GM23338 (cell line): ENCODE measurements around the gene ABHD17A. TPM values are rescaled to one million over a fixed set of nuclear protein-coding genes. Genes with fewer than 3 reads are reported as not detected.

Experiments
- ATAC-seq: fragments of 200-7000 bp; cut with Tn5 transposase; 3 replicates; pipeline ENCODE4 v1.9.1; 2020
- DNase-seq: peaks from one replicate; pipeline ENCODE4 v3.0.0-alpha.2; 2015; ENCODE audit warnings: low spot score
- H2AFZ ChIP-seq: fragments of 200-600 bp; sonication (generic); 2 replicates; pipeline ENCODE4 v1.8.0; 2016; ENCODE audit warnings: antibody characterized with exemption, mild to moderate bottlenecking, moderate library complexity
- H3F3A ChIP-seq: fragments of 200-600 bp; sonication (generic); replicated peaks from 2 replicates; pipeline ENCODE4 v1.8.0; 2017; ENCODE audit warnings: antibody characterized with exemption, mixed run types, low read depth
- H3K27ac ChIP-seq: fragments of 200-600 bp; sonication (generic); 2 replicates; pipeline ENCODE4 v1.6.1; 2016; ENCODE audit warnings: low read depth
- H3K27me3 ChIP-seq: fragments of 200-600 bp; sonication (generic); 2 replicates; pipeline ENCODE4 v1.8.0; 2016; ENCODE audit warnings: mild to moderate bottlenecking, mixed run types, moderate library complexity; ENCODE audit not compliant: insufficient read depth
- H3K36me3 ChIP-seq: fragments of 200-600 bp; sonication (generic); 2 replicates; pipeline ENCODE4 v1.8.0; 2016; ENCODE audit warnings: mild to moderate bottlenecking; ENCODE audit not compliant: insufficient read depth
- H3K4me1 ChIP-seq: fragments of 200-600 bp; sonication (generic); 2 replicates; pipeline ENCODE4 v1.8.0; 2016; ENCODE audit warnings: mild to moderate bottlenecking, moderate library complexity; ENCODE audit not compliant: insufficient read depth
- H3K4me2 ChIP-seq: fragments of 200-600 bp; sonication (generic); 2 replicates; pipeline ENCODE4 v1.7.1; 2017; ENCODE audit warnings: mixed run types
- H3K4me3 ChIP-seq: fragments of 200-600 bp; sonication (generic); 2 replicates; pipeline ENCODE4 v1.6.1; 2016; ENCODE audit warnings: mixed run types
- H3K79me2 ChIP-seq: fragments of 200-600 bp; sonication (generic); replicated peaks from 2 replicates; pipeline ENCODE4 v1.8.0; 2017; ENCODE audit warnings: mild to moderate bottlenecking; ENCODE audit not compliant: insufficient read depth
- H3K9me2 ChIP-seq: fragments of 200-600 bp; sonication (generic); 2 replicates; pipeline ENCODE4 v1.8.0; 2017; ENCODE audit not compliant: insufficient read depth
- H4K20me1 ChIP-seq: fragments of 200-600 bp; sonication (generic); replicated peaks from 2 replicates; pipeline ENCODE4 v1.8.0; 2017; ENCODE audit warnings: mild to moderate bottlenecking; ENCODE audit not compliant: insufficient read depth
- H3K27ac Mint-ChIP-seq: 2 replicates; pipeline ENCODE4 v1.8.0; 2020; ENCODE audit warnings: inconsistent platforms, mild to moderate bottlenecking, moderate library complexity, mixed read lengths
- H3K27me3 Mint-ChIP-seq: 3 replicates; pipeline ENCODE4 v1.8.0; 2022; ENCODE audit warnings: low read depth, mild to moderate bottlenecking, moderate library complexity, mixed read lengths, inconsistent platforms; ENCODE audit not compliant: insufficient read depth, poor library complexity
- H3K36me3 Mint-ChIP-seq: 3 replicates; pipeline ENCODE4 v1.8.0; 2021; ENCODE audit warnings: low read depth, mild to moderate bottlenecking, inconsistent platforms, moderate library complexity, mixed read lengths
- H3K4me1 Mint-ChIP-seq: 3 replicates; pipeline ENCODE4 v1.8.0; 2020; ENCODE audit warnings: mild to moderate bottlenecking, inconsistent platforms, mixed read lengths
- H3K4me3 Mint-ChIP-seq: 3 replicates; pipeline ENCODE4 v1.8.0; 2021; ENCODE audit warnings: moderate library complexity, mild to moderate bottlenecking, inconsistent platforms, mixed read lengths
- H3K9me3 Mint-ChIP-seq: 3 replicates; pipeline ENCODE4 v1.8.0; 2020; ENCODE audit warnings: moderate library complexity, mild to moderate bottlenecking, inconsistent platforms, mixed read lengths
- CREB1 ChIP-seq: fragments of 250-450 bp; sonication (Bioruptor Pico); IDR thresholded peaks from 2 replicates; pipeline ENCODE4 v1.5.0; 2020; ENCODE audit warnings: low read depth, mild to moderate bottlenecking, moderate library complexity
- CTCF ChIP-seq, 2 experiments: fragments of 200-600 bp in 1 of 2; sonication (generic) in 1 of 2; conservative IDR thresholded peaks; 2 replicates each; pipeline versions ENCODE4 v1.5.1 to v1.6.1; 2016 to 2017; ENCODE audit warnings: antibody characterized with exemption in 2 of 2, low read depth in 2 of 2, mild to moderate bottlenecking in 2 of 2, moderate library complexity in 1 of 2
- ETS1 ChIP-seq: IDR thresholded peaks from 2 replicates; pipeline ENCODE4 v1.6.1; 2016; ENCODE audit warnings: antibody characterized with exemption
- EZH2 ChIP-seq: fragments of 200-600 bp; sonication (generic); IDR thresholded peaks from one replicate; pipeline ENCODE4 v1.8.0; 2017; ENCODE audit warnings: antibody characterized with exemption, mild to moderate bottlenecking, low read depth; ENCODE audit not compliant: unreplicated experiment
- EZH2phosphoT487 ChIP-seq: fragments of 200-600 bp; sonication (generic); IDR thresholded peaks from one replicate; pipeline ENCODE4 v1.8.1; 2018; ENCODE audit warnings: antibody characterized with exemption; ENCODE audit not compliant: unreplicated experiment
- JUNB ChIP-seq: IDR thresholded peaks from one replicate; pipeline ENCODE4 v1.6.1; 2016; ENCODE audit warnings: antibody characterized with exemption; ENCODE audit not compliant: unreplicated experiment
- NANOG ChIP-seq: IDR thresholded peaks from 2 replicates; pipeline ENCODE4 v1.6.1; 2016; ENCODE audit warnings: antibody characterized with exemption, borderline replicate concordance
- POLR2AphosphoS5 ChIP-seq: IDR thresholded peaks from 2 replicates; pipeline ENCODE4 v1.6.1; 2016; ENCODE audit warnings: antibody characterized with exemption, low read depth
- STAT1 ChIP-seq: IDR thresholded peaks from one replicate; pipeline ENCODE4 v1.6.1; 2016; ENCODE audit warnings: antibody characterized with exemption; ENCODE audit not compliant: unreplicated experiment
- ZNF114 ChIP-seq: fragments of 250-450 bp; sonication (Bioruptor Pico); IDR thresholded peaks from 2 replicates; pipeline ENCODE4 v1.5.0; 2020; ENCODE audit warnings: mild to moderate bottlenecking, moderate library complexity
- ZNF331 ChIP-seq: fragments of 250-450 bp; sonication (Bioruptor Pico); IDR thresholded peaks from 2 replicates; pipeline ENCODE4 v1.5.0; 2020; ENCODE audit warnings: low read depth, mild to moderate bottlenecking, moderate library complexity
- polyA plus RNA-seq: library from polyadenylated mRNA; unstranded; fragments of >200 nt; fragmentation: Nextera tagmentation; extraction: Ambion mirVana; gene quantifications from 2 replicates; pipeline ENCODE4 v1.2.1, GENCODE V29; 2016
- total RNA-seq: library from RNA; depleted of rRNA; stranded (reverse); fragments of >200 nt; shearing (Covaris generic); gene quantifications from 2 replicates; pipeline ENCODE4 v1.2.3, GENCODE V29; 2014
- TF ChIP-seq, protein P1 (sequence below): fragments of 250-450 bp; sonication (Bioruptor Pico); IDR thresholded peaks from 2 replicates; pipeline ENCODE4 v1.5.0; 2020; ENCODE audit warnings: mild to moderate bottlenecking, moderate library complexity

ABHD17A gene
- total and polyA plus RNA-seq, 2 experiments from 2014 or later = 34.2 to 99.9 TPM

GRCh38 chr19:1854542-1855039 lies 30.7 kb downstream of the ABHD17A start:
- Mint-ChIP-seq H3K4me1 (peaks cover 55% of the 10 kb centered on the region), H3K36me3 (peaks cover 5% of the 10 kb centered on the region; the same call in 2 of the 3 replicates), H3K27ac (peak overlapping the region; percentile 93), H3K9me3 (no peaks in the 10 kb centered on the region), H3K4me3 (peak overlapping the region; percentile 62), H3K27me3 (peaks cover 25% of the 10 kb centered on the region)
- DNase-seq = peak; percentile 56
- Histone ChIP-seq H3K79me2 (peaks cover 27% of the 10 kb centered on the region), H3K27ac (peak overlapping the region; percentile 88), H3K9me2 (no peaks in the 10 kb centered on the region), H3K27me3 (no peaks in the 10 kb centered on the region), H4K20me1 (peaks cover 13% of the 10 kb centered on the region; the same call in 1 of the 2 replicates), H3F3A (peaks cover 21% of the 10 kb centered on the region), H3K36me3 (no peaks in the 10 kb centered on the region), H3K4me2 (peak overlapping the region; percentile 86), H3K4me1 (peaks cover 44% of the 10 kb centered on the region), H3K4me3 (peak overlapping the region; percentile 52), H2AFZ (no peak overlapping the region)
- ATAC-seq = no peak
- no peak for TF ChIP-seq CREB1 (CRISPR knock-in tag)
- TF ChIP-seq CTCF (conservative IDR thresholded peaks at IDR 0.05; ENCODE audit: low read depth in 2 of 2) = 0 out of 4 replicates have a peak, but pooled peaks have one; percentile 0 to 15

GRCh38 chr19:1854039-1854541 lies 31.2 kb downstream of the ABHD17A start:
- H3K79me2 ChIP-seq = peaks cover 22% of the 10 kb centered on the region
- no peaks in the 10 kb centered on the region for H3K27me3 ChIP-seq
- H3F3A ChIP-seq = peaks cover 25% of the 10 kb centered on the region
- peaks cover 39% of the 10 kb centered on the region for H3K4me1 ChIP-seq
- no peaks in the 10 kb centered on the region for H3K9me2 ChIP-seq
- Mint-ChIP-seq H3K4me3 (no peak overlapping the region), H3K36me3 (peaks cover 5% of the 10 kb centered on the region; the same call in 2 of the 3 replicates), H3K27ac (no peak overlapping the region), H3K27me3 (peaks cover 25% of the 10 kb centered on the region), H3K9me3 (no peaks in the 10 kb centered on the region), H3K4me1 (peaks cover 51% of the 10 kb centered on the region)
- H3K4me2 ChIP-seq = peak overlapping the region; percentile 86; the same call in 1 of the 2 replicates
- no peak overlapping the region for H3K27ac ChIP-seq
- no peak for ATAC-seq
- H3K36me3 ChIP-seq = no peaks in the 10 kb centered on the region
- peak overlapping the region; percentile 52; the same call in 1 of the 2 replicates for H3K4me3 ChIP-seq
- no peak for DNase-seq
- H2AFZ ChIP-seq = no peak overlapping the region
- H4K20me1 ChIP-seq = peaks cover 13% of the 10 kb centered on the region; the same call in 1 of the 2 replicates
- TF ChIP-seq POLR2AphosphoS5 (no peak), ZNF331 (CRISPR knock-in tag) (no peak), ETS1 (no peak), ZNF114 (CRISPR knock-in tag) (no peak), CREB1 (CRISPR knock-in tag) (no peak), NANOG (no peak), EZH2phosphoT487 (no peak), EZH2 (no peak), JUNB (no peak), STAT1 (no peak)
- TF ChIP-seq, protein P1, sequence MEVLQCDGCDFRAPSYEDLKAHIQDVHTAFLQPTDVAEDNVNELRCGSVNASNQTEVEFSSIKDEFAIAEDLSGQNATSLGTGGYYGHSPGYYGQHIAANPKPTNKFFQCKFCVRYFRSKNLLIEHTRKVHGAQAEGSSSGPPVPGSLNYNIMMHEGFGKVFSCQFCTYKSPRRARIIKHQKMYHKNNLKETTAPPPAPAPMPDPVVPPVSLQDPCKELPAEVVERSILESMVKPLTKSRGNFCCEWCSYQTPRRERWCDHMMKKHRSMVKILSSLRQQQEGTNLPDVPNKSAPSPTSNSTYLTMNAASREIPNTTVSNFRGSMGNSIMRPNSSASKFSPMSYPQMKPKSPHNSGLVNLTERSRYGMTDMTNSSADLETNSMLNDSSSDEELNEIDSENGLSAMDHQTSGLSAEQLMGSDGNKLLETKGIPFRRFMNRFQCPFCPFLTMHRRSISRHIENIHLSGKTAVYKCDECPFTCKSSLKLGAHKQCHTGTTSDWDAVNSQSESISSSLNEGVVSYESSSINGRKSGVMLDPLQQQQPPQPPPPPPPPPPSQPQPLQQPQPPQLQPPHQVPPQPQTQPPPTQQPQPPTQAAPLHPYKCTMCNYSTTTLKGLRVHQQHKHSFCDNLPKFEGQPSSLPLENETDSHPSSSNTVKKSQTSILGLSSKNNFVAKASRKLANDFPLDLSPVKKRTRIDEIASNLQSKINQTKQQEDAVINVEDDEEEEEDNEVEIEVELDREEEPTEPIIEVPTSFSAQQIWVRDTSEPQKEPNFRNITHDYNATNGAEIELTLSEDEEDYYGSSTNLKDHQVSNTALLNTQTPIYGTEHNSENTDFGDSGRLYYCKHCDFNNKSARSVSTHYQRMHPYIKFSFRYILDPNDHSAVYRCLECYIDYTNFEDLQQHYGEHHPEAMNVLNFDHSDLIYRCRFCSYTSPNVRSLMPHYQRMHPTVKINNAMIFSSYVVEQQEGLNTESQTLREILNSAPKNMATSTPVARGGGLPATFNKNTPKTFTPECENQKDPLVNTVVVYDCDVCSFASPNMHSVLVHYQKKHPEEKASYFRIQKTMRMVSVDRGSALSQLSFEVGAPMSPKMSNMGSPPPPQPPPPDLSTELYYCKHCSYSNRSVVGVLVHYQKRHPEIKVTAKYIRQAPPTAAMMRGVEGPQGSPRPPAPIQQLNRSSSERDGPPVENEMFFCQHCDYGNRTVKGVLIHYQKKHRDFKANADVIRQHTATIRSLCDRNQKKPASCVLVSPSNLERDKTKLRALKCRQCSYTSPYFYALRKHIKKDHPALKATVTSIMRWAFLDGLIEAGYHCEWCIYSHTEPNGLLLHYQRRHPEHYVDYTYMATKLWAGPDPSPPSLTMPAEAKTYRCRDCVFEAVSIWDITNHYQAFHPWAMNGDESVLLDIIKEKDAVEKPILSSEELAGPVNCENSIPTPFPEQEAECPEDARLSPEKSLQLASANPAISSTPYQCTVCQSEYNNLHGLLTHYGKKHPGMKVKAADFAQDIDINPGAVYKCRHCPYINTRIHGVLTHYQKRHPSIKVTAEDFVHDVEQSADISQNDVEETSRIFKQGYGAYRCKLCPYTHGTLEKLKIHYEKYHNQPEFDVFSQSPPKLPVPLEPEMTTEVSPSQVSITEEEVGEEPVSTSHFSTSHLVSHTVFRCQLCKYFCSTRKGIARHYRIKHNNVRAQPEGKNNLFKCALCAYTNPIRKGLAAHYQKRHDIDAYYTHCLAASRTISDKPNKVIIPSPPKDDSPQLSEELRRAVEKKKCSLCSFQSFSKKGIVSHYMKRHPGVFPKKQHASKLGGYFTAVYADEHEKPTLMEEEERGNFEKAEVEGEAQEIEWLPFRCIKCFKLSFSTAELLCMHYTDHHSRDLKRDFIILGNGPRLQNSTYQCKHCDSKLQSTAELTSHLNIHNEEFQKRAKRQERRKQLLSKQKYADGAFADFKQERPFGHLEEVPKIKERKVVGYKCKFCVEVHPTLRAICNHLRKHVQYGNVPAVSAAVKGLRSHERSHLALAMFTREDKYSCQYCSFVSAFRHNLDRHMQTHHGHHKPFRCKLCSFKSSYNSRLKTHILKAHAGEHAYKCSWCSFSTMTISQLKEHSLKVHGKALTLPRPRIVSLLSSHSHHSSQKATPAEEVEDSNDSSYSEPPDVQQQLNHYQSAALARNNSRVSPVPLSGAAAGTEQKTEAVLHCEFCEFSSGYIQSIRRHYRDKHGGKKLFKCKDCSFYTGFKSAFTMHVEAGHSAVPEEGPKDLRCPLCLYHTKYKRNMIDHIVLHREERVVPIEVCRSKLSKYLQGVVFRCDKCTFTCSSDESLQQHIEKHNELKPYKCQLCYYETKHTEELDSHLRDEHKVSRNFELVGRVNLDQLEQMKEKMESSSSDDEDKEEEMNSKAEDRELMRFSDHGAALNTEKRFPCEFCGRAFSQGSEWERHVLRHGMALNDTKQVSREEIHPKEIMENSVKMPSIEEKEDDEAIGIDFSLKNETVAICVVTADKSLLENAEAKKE (CRISPR knock-in tag) = no peak
